WTC11 (cell line): Measurements from ENCODE around the gene OSBPL6. TPM values are rescaled to one million over a fixed set of nuclear protein-coding genes. Genes with fewer than 3 reads are reported as not detected.

ENCODE experiments used
- ATAC-seq: fragments of 200-7000 bp; cut with Tn5 transposase; 2 replicates; pipeline ENCODE4 v1.10.0; 2021; ENCODE audit warnings: mild to moderate bottlenecking, moderate library complexity
- CTCF ChIA-PET: fragments of 300-600 bp; sonication (Branson Sonifier 250); formaldehyde crosslinking; loops from one replicate; lab custom pipeline; 2021; ENCODE audit warnings: antibody characterized with exemption; lab: Charles Lee
- POLR2A ChIA-PET: fragments of 350-600 bp; sonication (Branson Sonifier 250); formaldehyde crosslinking; loops from one replicate; lab custom pipeline; 2021; ENCODE audit warnings: antibody characterized with exemption; lab: Charles Lee
- DNase-seq: peaks from one replicate; pipeline ENCODE4 v3.0.0; 2021; ENCODE audit warnings: low spot score
- H3K27ac Mint-ChIP-seq: 2 replicates; pipeline ENCODE4 v1.8.0; 2021; ENCODE audit warnings: mixed read lengths
- H3K27me3 Mint-ChIP-seq: 2 replicates; pipeline ENCODE4 v1.8.0; 2021; ENCODE audit warnings: low read depth, mild to moderate bottlenecking, moderate library complexity, mixed read lengths
- H3K36me3 Mint-ChIP-seq: 2 replicates; pipeline ENCODE4 v1.8.0; 2021; ENCODE audit warnings: mixed read lengths
- H3K4me1 Mint-ChIP-seq: 2 replicates; pipeline ENCODE4 v1.8.0; 2022; ENCODE audit warnings: mixed read lengths
- H3K4me3 Mint-ChIP-seq: 2 replicates; pipeline ENCODE4 v1.8.0; 2021; ENCODE audit warnings: mild to moderate bottlenecking, moderate library complexity, mixed read lengths
- H3K9me3 Mint-ChIP-seq: 2 replicates; pipeline ENCODE4 v1.8.0; 2021; ENCODE audit warnings: mixed read lengths
- ATF2 ChIP-seq: sonication (generic); formaldehyde crosslinking; IDR thresholded peaks from 2 replicates; pipeline ENCODE4 v1.8.1; 2022; ENCODE audit warnings: low read depth, missing genetic modification reagents, borderline replicate concordance
- CDX4 ChIP-seq: fragments of 250-450 bp; sonication (Bioruptor Pico); IDR thresholded peaks from 2 replicates; pipeline ENCODE4 v1.9.0; 2021; ENCODE audit warnings: moderate library complexity, mild to moderate bottlenecking, inconsistent platforms, borderline replicate concordance
- E2F4 ChIP-seq: sonication (generic); formaldehyde crosslinking; IDR thresholded peaks from 2 replicates; pipeline ENCODE4 v1.8.1; 2022; ENCODE audit warnings: low read depth, mild to moderate bottlenecking, moderate library complexity, missing genetic modification reagents, borderline replicate concordance
- ELF4 ChIP-seq: sonication (generic); formaldehyde crosslinking; IDR thresholded peaks from 2 replicates; pipeline ENCODE4 v1.8.1; 2022; ENCODE audit warnings: low read depth, mild to moderate bottlenecking, moderate library complexity, missing genetic modification reagents
- ETV6 ChIP-seq: sonication (generic); formaldehyde crosslinking; IDR thresholded peaks from 2 replicates; pipeline ENCODE4 v1.8.1; 2022; ENCODE audit warnings: mild to moderate bottlenecking, missing genetic modification reagents
- FOXK1 ChIP-seq: sonication (generic); formaldehyde crosslinking; IDR thresholded peaks from 2 replicates; pipeline ENCODE4 v1.8.0; 2022; ENCODE audit warnings: mild to moderate bottlenecking, moderate library complexity, missing genetic modification reagents
- FOXP4 ChIP-seq: sonication (generic); formaldehyde crosslinking; IDR thresholded peaks from 2 replicates; pipeline ENCODE4 v1.8.0; 2022; ENCODE audit warnings: mild to moderate bottlenecking, missing genetic modification reagents
- KAT7 ChIP-seq: sonication (generic); formaldehyde crosslinking; IDR thresholded peaks from 2 replicates; pipeline ENCODE4 v1.8.1; 2023; ENCODE audit warnings: missing genetic modification reagents, mild to moderate bottlenecking, borderline replicate concordance
- NR1H2 ChIP-seq: sonication (generic); formaldehyde crosslinking; IDR thresholded peaks from 2 replicates; pipeline ENCODE4 v1.9.0; 2021; ENCODE audit warnings: mild to moderate bottlenecking, moderate library complexity, missing genetic modification reagents
- RORB ChIP-seq: fragments of 250-450 bp; sonication (Bioruptor Pico); IDR thresholded peaks from 2 replicates; pipeline ENCODE4 v1.9.0; 2021; ENCODE audit warnings: mild to moderate bottlenecking
- STAT6 ChIP-seq: sonication (generic); formaldehyde crosslinking; conservative IDR thresholded peaks from 2 replicates; pipeline ENCODE4 v1.8.1; 2023; ENCODE audit warnings: mild to moderate bottlenecking, low read depth, missing genetic modification reagents, moderate library complexity
- TCF7 ChIP-seq: sonication (generic); formaldehyde crosslinking; IDR thresholded peaks from 2 replicates; pipeline ENCODE4 v1.8.0; 2022; ENCODE audit warnings: mild to moderate bottlenecking, low read depth, missing genetic modification reagents, moderate library complexity
- TEAD1 ChIP-seq: sonication (generic); formaldehyde crosslinking; IDR thresholded peaks from 2 replicates; pipeline ENCODE4 v1.8.0; 2022; ENCODE audit warnings: mild to moderate bottlenecking, missing genetic modification reagents
- ZMAT4 ChIP-seq: fragments of 250-450 bp; sonication (Bioruptor Pico); IDR thresholded peaks from 2 replicates; pipeline ENCODE4 v1.9.0; 2021; ENCODE audit warnings: mild to moderate bottlenecking
- ZNF121 ChIP-seq: sonication (generic); formaldehyde crosslinking; IDR thresholded peaks from 2 replicates; pipeline ENCODE4 v1.8.0; 2023; ENCODE audit warnings: missing genetic modification reagents
- ZNF425 ChIP-seq: fragments of 250-450 bp; sonication (Bioruptor Pico); conservative IDR thresholded peaks from 2 replicates; pipeline ENCODE4 v1.9.0; 2021; ENCODE audit warnings: mild to moderate bottlenecking
- ZNF532 ChIP-seq: fragments of 250-450 bp; sonication (Bioruptor Pico); IDR thresholded peaks from 2 replicates; pipeline ENCODE4 v1.9.0; 2021; ENCODE audit warnings: mild to moderate bottlenecking, borderline replicate concordance
- total RNA-seq: library from RNA; stranded (reverse); gene quantifications from 3 replicates; pipeline ENCODE4 v1.2.3, GENCODE V29; 2021

Gene OSBPL6
- total RNA-seq, 1 experiment from 2014 or later = 9.2 TPM

- no peak for TF ChIP-seq ATF2 (CRISPR knock-in tag)
- no peak for TF ChIP-seq FOXK1 (CRISPR knock-in tag)
- no peak for TF ChIP-seq STAT6 (CRISPR knock-in tag)
- TF ChIP-seq CDX4 = no peak
- TF ChIP-seq E2F4 (CRISPR knock-in tag) = no peak
- TF ChIP-seq ZNF121 = peak; percentile 56
- TF ChIP-seq ZNF425 (CRISPR knock-in tag) = no peak
- TF ChIP-seq ZMAT4 = 0 out of 2 replicates have a peak, but pooled peaks have one; percentile 23
- no peak for TF ChIP-seq NR1H2 (CRISPR knock-in tag)
- 0 out of 2 replicates have a peak, but pooled peaks have one; percentile 28 for TF ChIP-seq TEAD1 (CRISPR knock-in tag)
- no peak for TF ChIP-seq FOXP4 (CRISPR knock-in tag)
- TF ChIP-seq, all 79 proteins: peak for 5
Observed at GRCh38 chr2:178219247-178219646, 24.9 kb downstream of the OSBPL6 start (continued).

- H3K4me1 Mint-ChIP-seq = peaks cover 48% of the 10 kb centered on the region
- H3K27ac Mint-ChIP-seq = no peak overlapping the region
- ATAC-seq (no peak), DNase-seq (no peak)
- peaks cover 15% of the 10 kb centered on the region for H3K36me3 Mint-ChIP-seq
- peaks cover 55% of the 10 kb centered on the region for H3K27me3 Mint-ChIP-seq
- H3K9me3 Mint-ChIP-seq = peaks cover 7% of the 10 kb centered on the region
- H3K4me3 Mint-ChIP-seq = no peak overlapping the region
- CTCF ChIA-PET = no interaction called here
- POLR2A ChIA-PET = no interaction called here
- TF ChIP-seq KAT7 (CRISPR knock-in tag) (no peak), STAT6 (CRISPR knock-in tag) (no peak), TCF7 (no peak), ETV6 (CRISPR knock-in tag) (no peak), RORB (no peak), ZNF532 (CRISPR knock-in tag) (no peak), ELF4 (CRISPR knock-in tag) (no peak), NR1H2 (CRISPR knock-in tag) (no peak)
Observed at GRCh38 chr2:178220814-178221213, 26.5 kb downstream of the OSBPL6 start.
